ELF-1 (cell line): ENCODE measurements around the gene AKAP6.

ENCODE experiments used
- DNase-seq: peaks from one replicate; pipeline ENCODE4 v3.0.0-alpha.2; 2016; ENCODE audit warnings: low read depth, low spot score

Gene AKAP6

DNA sequence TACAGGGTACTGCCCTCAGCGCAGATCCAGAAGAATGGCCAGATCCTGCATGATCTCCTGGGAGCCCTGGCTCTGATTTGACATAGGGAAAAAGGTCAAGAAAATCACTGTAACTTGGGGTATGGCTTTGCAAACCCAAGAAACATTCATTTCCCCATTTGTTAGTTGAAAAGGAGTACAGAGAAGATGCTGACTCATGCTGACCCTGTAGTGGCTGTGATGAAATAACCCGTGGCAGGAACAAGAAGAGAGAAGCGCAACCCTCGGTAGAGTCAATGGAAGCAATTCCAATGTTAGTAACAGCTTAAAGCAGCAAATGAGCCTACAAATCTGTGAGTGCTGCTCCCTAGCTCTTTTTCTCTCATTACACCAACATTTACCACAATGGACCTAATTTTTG lies 328.0 kb downstream of the AKAP6 start:
- DNase-seq, result peak; percentile 2

DNA sequence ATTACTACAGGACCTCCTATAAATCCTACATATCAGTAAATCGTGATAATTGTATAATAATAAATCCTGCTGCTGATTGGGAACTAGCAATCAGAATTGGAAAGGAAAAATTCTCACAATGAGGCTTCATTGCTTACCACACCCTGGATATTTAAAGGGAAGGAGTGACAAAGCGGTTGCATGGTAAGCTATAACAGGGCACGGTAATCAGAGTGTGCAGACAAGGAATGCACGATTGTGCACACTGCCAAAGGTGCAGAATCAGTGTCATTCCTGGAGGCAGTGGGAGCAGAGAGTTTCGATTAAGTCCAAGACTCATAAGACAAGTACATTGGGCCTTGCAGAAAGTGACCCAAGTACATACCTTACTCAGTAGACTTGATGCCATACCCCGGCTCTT lies 332.1 kb downstream of the AKAP6 start:
- DNase-seq, result no peak

DNA sequence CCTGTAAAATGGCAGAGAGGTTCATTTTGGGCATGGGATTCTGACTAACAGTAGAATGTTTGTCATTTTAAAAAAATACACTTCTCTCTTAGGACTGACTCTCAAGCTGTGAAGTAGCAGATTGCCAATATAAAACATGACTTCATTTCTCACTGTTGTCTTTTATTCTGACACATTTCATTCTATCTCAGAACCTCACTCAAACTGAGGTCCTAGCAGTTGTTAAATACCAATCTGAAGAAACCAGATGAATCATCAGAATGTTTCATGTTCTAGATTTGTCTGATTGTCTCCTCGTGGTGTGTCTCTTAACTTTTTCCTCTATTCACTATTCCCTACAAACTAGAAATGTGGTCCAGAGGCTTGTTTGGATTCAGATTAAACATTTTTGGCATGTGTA lies 333.1 kb downstream of the AKAP6 start:
- DNase-seq, result no peak

DNA sequence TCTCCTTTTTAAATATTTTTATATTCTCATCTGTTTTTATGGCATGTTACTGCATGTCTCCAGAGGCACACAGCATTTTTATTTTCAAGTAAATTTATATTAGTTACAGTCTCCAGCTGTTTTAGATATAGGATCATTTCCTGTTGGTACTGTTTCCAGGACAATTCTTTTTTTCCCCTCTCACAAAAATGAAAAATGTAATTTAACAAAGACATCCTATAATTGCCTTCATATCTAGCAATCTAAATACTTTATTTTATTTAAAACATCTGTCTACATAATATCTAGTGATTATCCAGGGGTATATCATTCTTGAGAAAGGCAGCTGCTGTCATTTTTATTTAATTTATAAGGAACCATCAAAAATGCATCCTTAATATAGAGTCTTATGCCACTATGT lies 337.2 kb downstream of the AKAP6 start:
- no peak for DNase-seq

DNA sequence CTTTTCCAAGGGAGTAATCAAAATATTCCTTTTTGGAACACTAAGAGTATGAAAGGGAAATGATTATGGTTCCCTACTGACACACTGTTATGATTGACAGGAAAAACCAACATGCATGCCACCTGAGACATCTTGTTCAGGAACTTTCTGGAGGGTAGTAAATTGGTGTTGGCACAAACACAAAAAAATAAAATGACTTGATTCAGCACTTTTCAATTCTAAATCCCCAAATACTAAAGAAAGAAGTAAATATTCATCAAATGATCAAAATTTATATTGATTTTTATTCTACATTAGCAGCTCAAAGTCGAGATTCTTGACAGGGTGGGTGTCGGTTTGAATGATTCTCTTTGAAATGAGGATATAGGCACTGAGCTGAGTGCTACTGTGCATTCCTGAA lies 338.2 kb downstream of the AKAP6 start:
- DNase-seq, result no peak

DNA sequence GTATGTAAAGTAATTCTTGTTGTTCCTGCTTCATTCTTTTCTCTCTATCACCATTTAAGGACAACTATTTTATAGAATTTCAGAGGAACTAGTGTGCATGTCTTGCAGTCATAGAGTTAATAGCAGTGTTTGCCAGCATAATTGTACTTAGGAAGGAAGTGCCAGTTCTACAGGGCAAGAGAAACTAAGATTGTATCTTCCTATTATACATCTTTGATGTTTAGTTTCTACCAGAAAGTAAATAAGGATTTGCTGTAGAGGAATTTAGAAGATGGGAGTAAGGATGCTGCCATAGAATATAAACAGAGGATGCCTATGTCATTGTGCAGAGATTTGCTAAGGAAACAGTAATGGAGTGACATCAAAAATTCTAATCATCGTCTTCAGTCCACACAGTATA lies 338.7 kb downstream of the AKAP6 start:
- DNase-seq, result no peak

DNA sequence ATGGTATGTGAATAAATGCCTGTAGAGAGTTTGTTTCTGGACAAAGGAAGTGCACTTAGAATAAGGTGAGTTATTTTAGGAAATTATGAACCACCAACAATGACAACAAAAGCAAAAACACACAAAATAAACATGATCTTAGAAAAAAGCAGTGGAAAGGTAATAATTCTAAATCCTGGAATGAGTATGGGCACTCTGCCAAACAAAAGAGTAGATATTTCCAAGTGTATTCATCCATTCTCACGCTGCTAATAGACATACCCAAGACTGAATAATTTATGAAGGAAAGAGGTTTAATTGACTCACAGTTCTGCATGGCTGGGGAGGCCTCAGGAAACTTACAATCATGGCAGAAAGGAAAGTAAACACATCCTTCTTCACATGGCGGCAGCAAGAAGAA lies 340.3 kb downstream of the AKAP6 start:
- no peak for DNase-seq

DNA sequence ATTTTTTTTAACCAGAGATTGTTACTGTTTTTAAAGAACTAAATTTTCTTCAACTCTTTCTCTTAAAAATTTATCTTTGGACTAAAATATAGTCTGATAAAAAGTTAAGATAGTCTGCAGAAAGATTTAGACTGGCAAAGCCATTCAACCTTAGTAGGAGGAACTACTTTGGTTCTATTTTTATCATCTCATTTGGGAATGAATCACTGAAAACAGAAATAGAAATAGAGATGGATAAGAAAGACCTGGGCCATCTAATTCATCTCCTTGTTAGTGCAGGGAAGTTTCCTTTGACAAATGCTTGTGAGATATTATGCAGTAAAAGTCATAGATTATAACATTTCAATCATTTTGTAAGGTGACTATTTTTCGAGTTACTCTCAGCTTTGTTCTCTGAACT lies 346.3 kb downstream of the AKAP6 start:
- no peak for DNase-seq

DNA sequence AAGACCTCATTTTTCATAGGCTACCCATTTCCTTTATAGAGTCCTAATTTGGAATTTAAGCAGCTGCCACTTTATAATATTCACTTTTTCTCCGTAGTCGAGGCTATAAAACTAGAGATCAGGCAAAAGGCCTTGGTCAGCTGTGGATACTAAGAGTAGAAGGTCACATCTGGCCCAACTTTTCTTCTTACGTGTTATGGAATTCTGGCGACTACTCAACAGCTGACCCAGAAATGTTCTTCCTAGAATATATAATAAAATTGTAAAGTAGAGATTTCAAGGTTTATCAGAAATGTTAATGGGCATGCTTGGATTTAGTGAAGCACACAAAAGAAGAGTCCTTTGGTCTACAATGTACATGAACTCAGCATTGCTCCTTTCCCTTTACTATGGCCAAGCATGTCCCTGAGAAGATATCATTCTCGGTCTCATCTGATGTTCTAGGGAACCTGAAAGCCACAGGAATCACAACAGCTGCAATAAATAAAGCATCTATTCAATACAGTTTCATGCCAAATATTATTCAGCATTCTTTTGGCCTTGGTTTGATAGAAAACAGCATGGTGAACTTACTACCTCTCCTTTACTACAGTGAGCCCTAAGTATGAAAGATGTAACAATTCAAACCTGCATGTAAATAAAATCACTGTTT lies 348.2 kb downstream of the AKAP6 start:
- DNase-seq, result no peak

DNA sequence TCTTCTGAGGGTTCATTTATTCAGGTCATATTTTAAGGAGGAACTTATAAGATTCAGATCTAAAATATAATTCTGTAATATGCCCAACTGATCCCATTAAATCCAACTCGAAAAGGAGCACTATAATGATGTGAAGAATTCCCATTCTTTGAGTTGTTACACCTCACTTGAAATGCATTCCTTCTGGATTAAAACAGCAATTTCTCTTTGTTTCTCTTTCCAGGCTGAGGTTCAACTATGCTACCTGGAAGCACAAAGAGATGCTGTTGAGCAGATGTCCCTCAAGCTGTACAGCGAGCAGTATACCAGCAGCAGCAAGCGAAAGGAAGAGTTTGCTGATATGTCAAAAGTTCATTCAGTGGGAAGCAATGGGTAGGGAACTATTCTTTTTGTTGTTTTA lies 349.0 kb downstream of the AKAP6 start:
- DNase-seq, result no peak

DNA sequence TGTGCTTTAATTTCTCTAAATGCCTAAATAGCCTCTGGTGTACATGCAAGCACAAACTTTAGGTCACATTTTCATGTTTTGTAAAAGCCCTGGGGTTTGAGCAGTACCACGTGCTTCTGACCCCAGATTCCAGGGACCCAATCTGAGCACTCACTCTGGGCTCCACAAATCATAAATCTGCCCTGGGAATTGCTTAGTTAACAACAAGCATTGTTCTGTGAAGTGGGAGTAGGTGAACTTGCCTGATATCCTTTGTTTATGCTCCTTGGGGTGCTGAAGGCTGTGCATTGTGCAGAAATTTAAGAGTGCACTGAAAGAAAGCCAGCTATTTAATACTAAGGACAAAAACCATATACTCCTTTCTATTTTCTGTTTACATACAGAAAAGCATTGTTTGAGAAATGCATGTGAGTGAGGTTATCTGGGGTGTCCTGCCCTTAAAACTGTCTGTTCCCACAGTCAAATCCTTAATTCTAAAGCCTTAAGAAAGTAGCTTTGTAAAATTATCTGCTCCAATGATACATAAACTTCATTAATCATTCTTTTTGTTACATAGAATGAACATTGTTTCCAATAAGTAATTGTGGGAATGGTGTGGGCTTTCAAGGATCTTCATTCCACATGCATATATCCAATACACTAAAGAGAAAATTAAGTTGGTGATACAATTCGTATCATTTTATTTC lies 351.0 kb downstream of the AKAP6 start:
- DNase-seq, result no peak

DNA sequence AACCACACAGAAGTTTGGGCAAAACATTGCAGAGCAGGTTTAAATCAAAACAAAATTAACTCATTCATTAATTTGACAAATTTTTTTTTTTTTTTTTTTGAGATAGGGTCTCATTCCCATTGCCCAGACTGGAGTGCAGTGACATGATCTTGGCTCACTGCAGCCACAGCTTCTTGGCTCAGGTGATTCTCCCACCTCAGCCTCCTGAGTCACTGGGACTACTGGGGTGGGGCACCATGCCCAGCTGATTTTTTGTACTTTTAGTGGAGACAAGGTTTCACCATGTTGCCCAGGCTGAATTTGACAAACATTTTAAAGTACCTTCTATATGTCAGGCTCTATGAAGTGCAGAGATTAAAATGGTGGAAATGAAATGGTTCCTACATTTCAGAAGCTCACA lies 352.5 kb downstream of the AKAP6 start:
- no peak for DNase-seq

DNA sequence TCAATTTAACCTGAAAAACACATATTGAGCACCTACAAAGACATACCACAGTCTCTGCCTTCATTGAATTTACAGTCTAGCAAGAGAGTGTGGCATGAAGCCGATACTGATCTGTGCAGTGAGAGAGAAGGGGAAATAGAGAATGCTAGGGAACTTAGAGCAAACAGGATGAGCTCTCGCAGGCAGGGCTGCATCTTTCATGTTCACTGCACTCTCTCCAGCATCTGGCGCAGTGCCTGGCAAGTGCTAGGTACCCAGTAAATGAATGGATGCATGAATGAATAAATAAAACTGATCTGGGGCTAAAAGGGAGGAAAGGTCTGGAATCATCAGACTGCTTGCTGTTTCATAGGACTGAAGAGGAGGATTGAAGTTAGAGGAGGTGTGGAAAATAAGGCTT lies 353.1 kb downstream of the AKAP6 start:
- DNase-seq, result no peak

DNA sequence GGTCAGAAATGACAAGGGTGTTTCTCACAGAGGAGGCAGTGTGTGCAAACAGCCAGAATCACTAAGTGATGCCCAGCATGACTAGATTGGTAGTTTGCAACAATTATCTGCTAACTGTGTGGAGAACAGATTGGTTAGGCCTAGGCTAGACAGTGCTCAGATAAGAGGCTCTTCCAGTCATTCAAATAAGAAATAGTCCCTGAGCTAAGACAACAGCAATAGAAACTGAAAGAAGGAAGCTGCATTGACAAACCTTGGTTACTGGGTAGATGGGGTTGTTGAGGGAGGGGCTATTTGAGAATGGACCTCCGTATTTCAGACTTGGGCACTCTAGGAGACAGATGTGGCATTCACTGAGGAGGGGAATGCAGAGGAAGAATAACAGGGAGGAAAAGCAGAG lies 354.6 kb downstream of the AKAP6 start:
- no peak for DNase-seq

DNA sequence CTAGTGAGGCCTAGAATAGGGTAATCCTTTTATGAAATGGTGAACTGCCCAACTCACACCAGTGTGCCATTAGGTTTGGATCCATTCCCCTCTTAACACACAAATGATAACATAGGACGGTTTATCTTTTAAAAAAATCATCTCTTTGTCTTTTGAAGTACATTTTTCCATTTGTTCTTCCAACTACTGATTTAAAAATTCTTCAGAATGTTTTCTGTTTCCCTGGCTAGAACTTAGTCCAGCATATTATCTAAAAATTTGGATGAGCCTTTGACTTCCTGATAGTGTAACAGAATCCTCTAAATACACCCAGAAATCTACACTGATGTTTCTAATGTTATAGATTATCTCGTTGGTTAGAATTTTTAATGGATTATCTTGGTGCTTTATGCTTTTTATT lies 359.8 kb downstream of the AKAP6 start:
- DNase-seq, result no peak

DNA sequence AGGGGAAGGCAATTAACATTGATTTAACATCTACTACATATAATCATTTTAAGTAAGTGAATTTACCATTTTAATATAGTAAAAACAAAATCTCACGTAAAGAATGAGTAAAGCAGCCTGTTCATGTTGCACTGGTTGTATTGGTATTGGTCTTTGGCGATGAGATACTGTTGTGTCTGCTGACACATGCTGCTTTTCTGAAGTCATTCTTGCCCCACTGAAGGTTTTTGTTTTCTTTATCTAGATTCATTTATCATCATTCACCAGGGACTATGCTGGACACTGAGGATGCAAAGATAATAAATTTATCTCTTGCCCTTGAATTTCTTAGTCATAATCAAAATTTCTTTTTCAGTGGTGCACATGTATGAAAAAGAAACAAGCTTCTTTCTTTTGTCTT lies 363.3 kb downstream of the AKAP6 start:
- no peak for DNase-seq

DNA sequence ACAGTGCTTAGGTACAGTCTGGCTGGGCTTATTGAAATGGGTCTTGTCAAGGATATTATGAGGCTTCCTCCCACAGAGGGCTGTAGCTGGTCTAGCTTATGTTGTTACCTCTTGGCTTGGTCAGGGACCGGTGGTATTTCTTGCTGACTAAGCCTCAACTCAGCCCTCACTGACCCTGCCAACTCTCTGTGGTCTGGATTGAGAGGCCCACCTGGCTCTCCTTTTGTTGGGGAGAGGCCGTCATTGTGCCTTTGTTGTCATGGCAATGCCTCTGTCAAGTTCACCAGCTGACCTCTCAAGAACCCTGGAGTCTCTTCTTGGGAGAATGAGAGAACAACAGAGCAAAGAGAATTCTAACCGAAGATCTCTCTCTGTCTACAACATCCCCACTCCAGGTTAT lies 364.0 kb downstream of the AKAP6 start:
- no peak for DNase-seq

DNA sequence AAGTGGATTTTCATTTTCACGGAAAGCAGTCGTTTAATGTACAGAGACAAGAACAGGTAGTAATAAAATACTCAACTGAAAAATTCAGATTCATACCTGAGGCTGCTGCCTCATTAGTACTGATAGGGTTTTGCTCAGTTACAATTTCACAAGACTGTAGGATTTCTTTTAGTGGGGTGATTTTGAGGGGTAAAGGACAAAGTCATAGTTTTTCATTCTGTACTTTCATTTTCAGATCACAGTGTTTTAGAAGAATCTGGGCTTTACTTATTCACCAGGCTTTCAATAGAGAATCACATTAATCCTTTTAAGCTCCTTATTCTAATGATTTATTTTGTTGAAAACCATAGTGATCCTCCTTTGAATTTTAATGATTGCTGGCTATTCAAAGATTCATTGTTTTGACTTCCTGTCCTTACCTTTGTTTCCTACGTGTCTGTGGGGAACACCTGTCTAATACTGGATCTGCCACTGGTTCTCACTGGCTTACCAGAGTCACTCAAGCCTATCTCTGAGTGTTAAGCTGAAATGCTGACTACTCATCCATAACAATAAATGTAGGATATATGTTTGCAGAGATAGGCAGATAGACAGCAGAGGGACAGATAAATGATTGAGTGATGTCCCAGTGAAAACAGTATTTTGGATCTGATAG lies 365.8 kb downstream of the AKAP6 start:
- no peak for DNase-seq

DNA sequence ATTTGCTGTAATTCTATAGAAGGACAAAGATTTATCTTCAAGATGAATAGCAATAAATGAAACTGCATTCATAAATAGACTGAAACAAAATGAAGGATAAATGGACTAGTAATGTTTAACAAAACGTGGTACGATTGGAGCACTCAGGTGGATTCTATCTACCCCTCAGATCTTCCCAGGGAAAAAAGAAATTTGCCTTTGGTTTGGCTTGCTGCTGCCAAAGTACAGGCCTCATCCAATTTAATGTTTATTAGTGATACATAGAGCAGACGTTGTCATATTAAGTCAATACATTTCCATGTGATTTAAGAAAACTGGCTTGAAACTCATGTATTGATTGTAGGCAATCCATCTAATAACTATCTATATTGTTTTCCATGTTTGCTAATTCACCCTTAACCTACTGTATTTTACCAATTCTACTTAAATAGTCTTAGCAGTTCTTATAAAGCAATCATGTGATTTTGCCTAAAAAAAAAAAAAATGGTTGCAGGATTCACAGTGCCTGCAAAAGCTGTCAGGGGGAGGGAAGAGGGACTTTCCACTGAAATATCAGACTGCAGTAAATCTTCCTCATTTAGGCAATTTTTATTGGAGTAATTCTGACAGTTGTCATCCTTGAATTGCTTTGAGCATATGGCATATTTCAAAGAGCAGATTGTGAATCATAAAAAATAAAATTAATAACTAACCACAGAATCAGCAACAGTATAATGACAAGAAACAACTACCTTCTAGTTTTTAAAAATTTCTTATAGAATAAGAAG lies 367.4 kb downstream of the AKAP6 start:
- DNase-seq, result no peak

DNA sequence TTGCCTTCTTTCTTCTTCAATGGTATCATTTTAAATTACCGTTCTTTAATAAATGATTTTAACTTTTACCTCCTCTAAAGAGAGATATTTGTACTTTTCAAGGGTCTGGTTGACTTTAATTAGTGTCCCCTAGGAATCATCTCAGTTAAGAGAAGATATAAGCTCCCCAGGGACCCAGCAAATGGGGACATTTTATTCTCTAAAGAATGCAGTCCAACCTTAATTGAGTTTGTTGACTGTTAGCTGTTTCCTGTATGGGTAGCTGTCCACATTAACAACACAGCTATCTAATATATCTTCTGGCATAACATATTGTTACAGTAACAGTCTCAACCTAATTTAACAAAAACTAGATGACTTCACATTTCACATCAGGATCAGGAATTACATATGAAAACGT lies 368.0 kb downstream of the AKAP6 start:
- DNase-seq, result no peak

DNA sequence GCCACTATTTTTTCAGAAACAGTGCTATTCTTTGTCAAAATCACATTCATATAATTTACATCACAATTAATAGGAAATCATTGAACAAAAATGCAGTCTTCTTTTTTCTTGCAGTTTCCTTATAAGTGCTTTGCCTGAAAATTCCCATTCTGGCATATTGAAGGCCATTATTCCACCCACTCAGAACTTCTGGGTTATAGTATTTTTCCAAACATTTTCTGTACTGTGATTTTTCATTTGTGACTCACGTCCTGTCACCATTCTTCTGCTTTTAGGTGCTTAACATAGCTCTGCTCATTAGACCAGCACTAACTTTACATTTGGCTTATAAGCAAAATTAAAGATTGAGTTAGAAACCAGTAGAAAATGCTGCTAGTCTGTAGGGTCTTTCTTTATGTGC lies 368.6 kb downstream of the AKAP6 start:
- DNase-seq, result no peak

DNA sequence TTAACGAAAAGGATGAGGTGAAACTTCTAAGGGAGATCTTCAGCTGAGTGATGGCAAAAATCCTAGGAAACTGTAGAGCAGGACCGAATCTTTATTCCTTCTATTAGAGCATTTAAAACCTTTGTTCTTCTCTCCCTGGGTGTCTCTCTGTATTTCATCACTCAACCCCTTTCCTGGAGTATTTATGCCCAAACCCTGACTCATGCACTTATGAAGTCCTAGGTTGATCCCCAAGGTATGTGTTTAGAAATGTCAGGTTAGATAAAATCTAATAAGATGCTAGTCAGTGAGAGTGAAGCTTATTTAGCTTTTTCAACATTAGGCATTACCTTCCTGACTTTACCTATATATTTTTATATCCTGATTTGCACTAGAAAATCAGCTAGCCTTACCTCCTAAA lies 369.7 kb downstream of the AKAP6 start:
- DNase-seq, result no peak

DNA sequence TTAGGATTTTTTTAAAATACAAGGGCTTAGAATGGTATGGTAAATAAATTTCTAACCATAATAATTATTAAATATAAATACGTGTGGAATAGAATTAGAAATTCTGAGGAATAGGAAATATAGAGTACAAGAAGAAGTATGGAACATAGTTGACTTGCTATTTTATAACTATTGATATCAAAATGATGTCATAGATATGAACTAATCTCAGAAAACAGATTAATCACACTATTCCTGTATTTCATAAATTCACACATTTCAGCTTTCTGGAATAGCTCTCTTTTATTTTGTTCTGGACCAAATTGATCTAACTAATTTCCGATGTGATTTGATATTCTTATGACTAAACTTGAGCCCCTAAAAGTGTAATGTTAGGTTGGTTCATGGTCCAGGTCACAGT lies 372.4 kb downstream of the AKAP6 start:
- DNase-seq, result no peak
